ENCODE measurements around the gene PLAA. TPM values are rescaled to one million over a fixed set of nuclear protein-coding genes. Genes with fewer than 3 reads are reported as not detected.
A peak's percentile ranks its signal among the peaks of the same experiment; 100 is the strongest.

PLAA gene
- 44.0 and 50.5 TPM in 2 replicates for total RNA-seq
- long read RNA-seq, full-length matches to known transcripts = 136 of 167 reads
- long read RNA-seq, partial matches to known transcripts = 20 of 167 reads
- long read RNA-seq, other reads (novel, unspliced or antisense) = 11 of 167 reads

DNA sequence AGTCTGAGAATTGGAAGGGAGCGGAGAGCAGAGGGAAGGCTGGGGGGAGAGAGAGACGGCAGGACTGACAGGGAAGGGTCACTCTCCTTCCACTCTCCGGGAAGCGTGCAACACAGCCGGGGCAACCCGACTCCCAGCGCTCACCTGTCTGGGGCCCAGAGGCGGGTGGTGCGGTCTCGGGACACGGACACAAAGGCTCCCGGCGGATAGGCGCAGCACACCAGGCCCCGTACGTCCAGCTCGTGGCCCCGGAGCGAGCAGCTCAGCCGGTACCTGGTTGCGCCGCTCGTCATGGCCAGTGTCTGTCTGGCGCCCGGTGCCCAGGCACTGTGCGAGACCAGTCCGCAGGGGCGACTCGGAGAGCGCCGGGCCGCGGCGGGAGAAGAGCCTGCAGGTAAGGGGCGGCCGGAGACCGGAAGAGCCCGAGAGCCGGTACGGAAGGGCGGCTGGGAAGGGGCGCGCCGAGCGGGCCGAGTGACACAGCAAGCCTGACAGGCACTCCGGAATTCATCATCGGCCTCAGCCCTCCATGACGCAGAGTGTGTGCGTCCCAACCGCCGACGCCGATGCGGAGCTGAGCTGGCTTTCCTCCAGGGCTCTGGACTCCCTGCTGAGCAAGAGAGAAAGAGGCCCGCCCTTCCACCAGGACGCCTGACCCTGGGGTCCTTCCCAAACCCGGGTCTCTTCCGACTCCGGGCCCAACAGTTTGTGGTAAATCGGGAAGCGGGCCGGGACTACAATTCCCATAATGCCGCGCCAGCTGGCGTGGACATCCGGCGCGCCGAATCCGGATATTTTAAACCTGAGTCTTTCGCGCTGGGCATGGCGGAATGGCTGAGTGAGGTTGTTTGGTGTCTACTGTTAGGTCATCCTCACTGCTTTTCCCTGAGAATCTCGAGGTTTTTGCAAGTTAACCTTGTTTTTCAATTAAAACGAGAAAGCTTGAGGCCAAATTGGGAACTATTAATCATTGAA, at the start of gene PLAA:
Gene PLAA, minus strand, starts transcription at position 490 of the 975 bp plus-strand sequence. Its CDS starts 197 bp downstream, at position 293.
- peak; percentile 68 for DNase-seq (ENCODE audit: low read depth, low spot score)
- Mint-ChIP-seq H3K36me3 (ENCODE audit: low read depth) (peaks cover 7% of the 10 kb centered on the region), H3K4me3 (peak within 1 kb of the TSS; percentile 99)

GRCh38 chr9:26995810-26996209, 48.8 kb upstream of the PLAA start:
- H3K9me3 Mint-ChIP-seq = no peaks in the 10 kb centered on the region
- H3K27ac Mint-ChIP-seq (ENCODE audit: unreplicated experiment) = no peak overlapping the region
- no peaks in the 10 kb centered on the region for H3K27me3 Mint-ChIP-seq (ENCODE audit: low read depth)
- no peaks in the 10 kb centered on the region for H3K4me1 Mint-ChIP-seq
- DNase-seq (ENCODE audit: low read depth, low spot score) = no peak
- H3K4me3 Mint-ChIP-seq = no peak overlapping the region
- peaks cover under 1% of the 10 kb centered on the region for H3K36me3 Mint-ChIP-seq (ENCODE audit: low read depth)
- no peak for TF ChIP-seq CTCF (conservative IDR thresholded peaks at IDR 0.05)

More for the DNA sequence above, at the start of gene PLAA:
- peak; percentile 22 for TF ChIP-seq CTCF (conservative IDR thresholded peaks at IDR 0.05)
- peak within 1 kb of the TSS; percentile 100 for H3K27ac Mint-ChIP-seq (ENCODE audit: unreplicated experiment)
- H3K27me3 Mint-ChIP-seq (ENCODE audit: low read depth) = peaks cover 2% of the 10 kb centered on the region
- peaks cover 41% of the 10 kb centered on the region for H3K4me1 Mint-ChIP-seq
- peaks cover 3% of the 10 kb centered on the region for H3K9me3 Mint-ChIP-seq

DNA sequence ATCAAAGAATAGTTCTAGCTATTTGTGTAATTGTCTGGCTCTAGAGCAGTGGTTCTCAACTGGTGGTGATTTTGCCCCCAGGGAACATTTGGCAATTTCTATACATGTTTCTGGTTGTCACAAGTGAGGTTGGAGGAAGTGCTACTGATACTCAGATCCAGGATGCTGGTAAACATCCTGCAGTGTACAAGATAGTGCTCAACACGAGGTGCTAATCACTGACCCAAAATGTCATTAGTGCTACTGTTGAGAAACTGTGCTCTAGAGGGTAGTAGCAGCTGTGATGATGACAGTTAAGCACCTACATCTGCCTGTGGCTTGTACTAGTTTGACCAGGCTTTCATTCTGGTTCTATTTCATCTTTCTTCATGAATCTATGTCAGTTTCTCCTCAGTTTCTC, 36.3 kb upstream of the PLAA start:
- TF ChIP-seq CTCF (conservative IDR thresholded peaks at IDR 0.05) = no peak
- no peak for DNase-seq (ENCODE audit: low read depth, low spot score)
- H3K36me3 Mint-ChIP-seq (ENCODE audit: low read depth) = peaks cover 10% of the 10 kb centered on the region
- H3K27me3 Mint-ChIP-seq (ENCODE audit: low read depth) = no peaks in the 10 kb centered on the region
- no peaks in the 10 kb centered on the region for H3K4me1 Mint-ChIP-seq
- H3K9me3 Mint-ChIP-seq = peaks cover 2% of the 10 kb centered on the region
- no peak overlapping the region for H3K4me3 Mint-ChIP-seq
- H3K27ac Mint-ChIP-seq (ENCODE audit: unreplicated experiment) = no peak overlapping the region

- H3K4me1 Mint-ChIP-seq = peaks cover 15% of the 10 kb centered on the region
- H3K27me3 Mint-ChIP-seq (ENCODE audit: low read depth) = no peaks in the 10 kb centered on the region
- H3K9me3 Mint-ChIP-seq = no peaks in the 10 kb centered on the region
- H3K4me3 Mint-ChIP-seq = peak overlapping the region; percentile 83
- peak; percentile 57 for DNase-seq (ENCODE audit: low read depth, low spot score)
- H3K27ac Mint-ChIP-seq (ENCODE audit: unreplicated experiment) = peak overlapping the region; percentile 45
- peaks cover 10% of the 10 kb centered on the region for H3K36me3 Mint-ChIP-seq (ENCODE audit: low read depth)
- peak; percentile 62 for TF ChIP-seq CTCF (conservative IDR thresholded peaks at IDR 0.05)
Measured at GRCh38 chr9:26975728-26976707, 29.0 kb upstream of the PLAA start.

DNA sequence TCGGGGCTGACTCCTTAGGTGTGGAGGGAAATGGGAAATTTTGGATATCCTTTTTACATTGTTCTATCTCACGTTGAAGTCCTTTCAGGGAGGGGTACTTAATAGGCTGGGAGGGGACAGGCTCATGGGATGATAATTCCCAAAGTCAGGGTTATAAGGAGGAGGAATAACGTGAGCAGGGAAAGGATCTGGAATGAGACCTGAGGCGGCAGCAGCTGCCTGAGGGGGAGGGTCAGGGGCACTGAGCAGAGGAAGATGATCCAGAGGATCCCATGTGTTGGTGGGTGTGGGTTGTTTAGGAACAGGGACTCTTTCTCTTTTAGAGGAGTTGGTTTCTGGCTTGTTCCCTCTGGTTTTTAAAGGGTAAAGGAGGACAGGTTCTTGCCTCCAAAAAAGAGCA, 27.9 kb upstream of the PLAA start:
- Mint-ChIP-seq H3K9me3 (no peaks in the 10 kb centered on the region), H3K27ac (ENCODE audit: unreplicated experiment) (peak overlapping the region; percentile 88), H3K27me3 (ENCODE audit: low read depth) (no peaks in the 10 kb centered on the region), H3K36me3 (ENCODE audit: low read depth) (peaks cover 10% of the 10 kb centered on the region), H3K4me3 (no peak overlapping the region), H3K4me1 (peaks cover 15% of the 10 kb centered on the region)
- DNase-seq (ENCODE audit: low read depth, low spot score) = no peak
- TF ChIP-seq CTCF (conservative IDR thresholded peaks at IDR 0.05) = no peak

All from neural crest cell (in vitro differentiated cells).